GM12878 (cell line): ENCODE measurements around the gene LEKR1. TPM values are rescaled to one million over a fixed set of nuclear protein-coding genes. Genes with fewer than 3 reads are reported as not detected.

Experiments used
- ATAC-seq: fragments of 200-7000 bp; cut with Tn5 transposase; 3 replicates; pipeline ENCODE4 v1.9.1; 2020; ENCODE audit warnings: mild to moderate bottlenecking, moderate library complexity
- BruUV-seq: library from RNA; stranded (reverse); fragments of 400-500 nt; replicated peaks from 2 replicates; lab custom pipeline; 2021; lab: Mats Ljungman, UMichigan
- CTCF ChIA-PET: fragments of 300-600 bp; sonication (Branson Sonifier 250); formaldehyde crosslinking; extraction: SDS; loops from one replicate; lab custom pipeline; 2021; ENCODE audit warnings: inconsistent platforms; lab: Yijun Ruan, JAX
- POLR2A ChIA-PET: fragments of 350-600 bp; formaldehyde crosslinking; extraction: SDS; loops from one replicate; lab custom pipeline; 2021; ENCODE audit warnings: inconsistent platforms; lab: Charles Lee
- RAD21 ChIA-PET: fragments of 300-600 bp; sonication (Branson Sonifier 250); formaldehyde crosslinking; loops from one replicate; lab custom pipeline; 2023; ENCODE audit warnings: antibody characterized with exemption; ENCODE audit not compliant: unreplicated experiment; lab: Charles Lee
- SMC1A ChIA-PET: fragments of 300-600 bp; sonication (Branson Sonifier 250); formaldehyde crosslinking; loops from one replicate; lab custom pipeline; 2023; ENCODE audit not compliant: unreplicated experiment, uncharacterized antibody; lab: Charles Lee
- DNase-seq: peaks from one replicate; pipeline ENCODE4 v3.0.0-alpha.2; 2011; ENCODE audit warnings: low read depth, low spot score
- FAIRE-seq: peaks from 3 replicates; lab custom pipeline; 2011; peaks lifted over from hg19 to GRCh38; lab: Jason Lieb, UNC
- H2AFZ ChIP-seq: 2 replicates; pipeline ENCODE4 v1.6.0; 2011; ENCODE audit warnings: low read depth, low read length, control low read depth; ENCODE audit not compliant: control insufficient read depth
- H3K27ac ChIP-seq: 2 replicates; pipeline ENCODE4 v1.5.1; 2011; ENCODE audit warnings: control low read depth; ENCODE audit not compliant: control insufficient read depth, insufficient read depth
- H3K27me3 ChIP-seq, 2 experiments: replicated peaks in 1 of 2; 2 replicates each; pipeline versions ENCODE4 v1.6.0 to v1.6.1; 2011; ENCODE audit warnings: low read length in 1 of 2; ENCODE audit not compliant: control insufficient read depth in 2 of 2, insufficient read depth in 2 of 2
- H3K36me3 ChIP-seq, 2 experiments: 2 replicates each; pipeline ENCODE4 v1.5.1; 2011; ENCODE audit warnings: low read length in 1 of 2; ENCODE audit not compliant: control insufficient read depth in 2 of 2, insufficient read depth in 2 of 2
- H3K4me1 ChIP-seq: 2 replicates; pipeline ENCODE4 v1.6.1; 2011; ENCODE audit warnings: mild to moderate bottlenecking, low read length, moderate library complexity, mixed read lengths; ENCODE audit not compliant: control insufficient read depth, insufficient read depth
- H3K4me2 ChIP-seq: 2 replicates; pipeline ENCODE4 v1.6.0; 2011; ENCODE audit warnings: control low read depth; ENCODE audit not compliant: control insufficient read depth, insufficient read depth
- H3K4me3 ChIP-seq: fragments of 200-600 bp; sonication (generic); 2 replicates; pipeline ENCODE4 v1.5.1; 2016
- H3K79me2 ChIP-seq: 2 replicates; pipeline ENCODE4 v1.6.0; 2011; ENCODE audit warnings: low read length; ENCODE audit not compliant: control insufficient read depth, insufficient read depth
- H3K9ac ChIP-seq: 2 replicates; pipeline ENCODE4 v1.8.0; 2011; ENCODE audit warnings: low read length, control low read depth, mixed read lengths; ENCODE audit not compliant: control insufficient read depth, insufficient read depth
- H3K9me3 ChIP-seq: replicated peaks from 3 replicates; pipeline ENCODE4 v1.5.1; 2011; ENCODE audit warnings: mild to moderate bottlenecking, low read length; ENCODE audit not compliant: control insufficient read depth, insufficient read depth
- H4K20me1 ChIP-seq: 2 replicates; pipeline ENCODE4 v1.6.0; 2011; ENCODE audit not compliant: control insufficient read depth, insufficient read depth
- ASH2L ChIP-seq: fragments of 300-600, 200-600 bp; sonication (generic); IDR thresholded peaks from 2 replicates; pipeline ENCODE4 v1.6.1; 2017; ENCODE audit warnings: low read depth, mild to moderate bottlenecking, borderline replicate concordance
- EED ChIP-seq: sonication (generic); IDR thresholded peaks from 2 replicates; pipeline ENCODE4 v1.6.1; 2016; ENCODE audit warnings: antibody characterized with exemption, low read depth
- NBN ChIP-seq: fragments of 450-650 bp; IDR thresholded peaks from 2 replicates; pipeline ENCODE4 v1.6.1; 2016
- NFYB ChIP-seq: IDR thresholded peaks from 2 replicates; pipeline ENCODE4 v1.6.1; 2011; ENCODE audit warnings: low read depth, mild to moderate bottlenecking, low read length, improper control_type of control experiment, moderate library complexity; ENCODE audit not compliant: insufficient read depth
- PAX5 ChIP-seq: IDR thresholded peaks from 2 replicates; pipeline ENCODE4 v1.6.1; 2011; ENCODE audit warnings: low read depth, low read length, borderline replicate concordance
- PML ChIP-seq: IDR thresholded peaks from 2 replicates; pipeline ENCODE4 v1.6.1; 2012; ENCODE audit warnings: low read length, inconsistent platforms
- RAD21 ChIP-seq: IDR thresholded peaks from 2 replicates; pipeline ENCODE4 v1.6.1; 2011; ENCODE audit warnings: mild to moderate bottlenecking, low read depth, low read length, moderate library complexity; ENCODE audit not compliant: insufficient read depth
- RELA ChIP-seq: fragments of 450-650 bp; IDR thresholded peaks from 2 replicates; pipeline ENCODE4 v1.8.0; 2014; ENCODE audit warnings: borderline replicate concordance; ENCODE audit not compliant: partially characterized antibody
- SMARCA5 ChIP-seq: fragments of 450-650 bp; IDR thresholded peaks from 2 replicates; pipeline ENCODE4 v1.6.1; 2017; ENCODE audit warnings: mild to moderate bottlenecking
- TARDBP ChIP-seq: IDR thresholded peaks from 2 replicates; pipeline ENCODE4 v1.6.1; 2016; ENCODE audit warnings: borderline replicate concordance
- TCF7 ChIP-seq: IDR thresholded peaks from 2 replicates; pipeline ENCODE4 v1.6.1; 2014; ENCODE audit warnings: antibody characterized with exemption, borderline replicate concordance
- ZNF207 ChIP-seq: fragments of 450-650 bp; IDR thresholded peaks from 2 replicates; pipeline ENCODE4 v1.6.1; 2014; ENCODE audit warnings: antibody characterized with exemption, mild to moderate bottlenecking, borderline replicate concordance
- WGBS: methylation state at CpG from one replicate; pipeline ENCODE4 v1.1.6; 2016; ENCODE audit warnings: low lambda C conversion rate; ENCODE audit not compliant: insufficient replicate concordance, insufficient coverage; ENCODE audit errors: missing lambda C conversion rate; 5-methylcytosine and 5-hydroxymethylcytosine counted together
- in situ Hi-C: fragments of 300-500 bp; cut with MboI; formaldehyde crosslinking; loops from 9 replicates; pipeline ENCODE4 v1.14.3; 2018; ENCODE audit warnings: mixed read lengths
- intact Hi-C: fragments of 100-400 bp; cut with micrococcal nuclease; formaldehyde crosslinking; loops from one replicate; pipeline ENCODE4 v1.14.2; 2022; ENCODE audit not compliant: unreplicated experiment
- polyA plus RNA-seq, 11 experiments: library from polyadenylated mRNA; depleted of rRNA in 4 of 11; unstranded in 6 of 11; stranded (reverse) in 5 of 11; fragments of >200 nt; fragmentation: Nextera tagmentation in 4 of 11; fragmentation: Illumina TruSeq in 1 of 11; extraction: Ambion mirVana in 4 of 11; extraction: Trizol in 1 of 11; gene quantifications; 1 replicate in 1 of 11; 2 replicates in 10 of 11; pipeline versions ENCODE4 v1.2.1 to v1.2.3, GENCODE V29; 2011 to 2016; ENCODE audit warnings: inconsistent platforms in 2 of 11, missing spikeins in 2 of 11, low read depth in 1 of 11
- total RNA-seq, 4 experiments: library from RNA; depleted of rRNA in 3 of 4; stranded (reverse); fragments of >200 nt in 3 of 4; fragmentation: Illumina TruSeq in 1 of 4; extraction: Trizol in 1 of 4; gene quantifications; 2 replicates each; pipeline versions ENCODE4 v1.2.1 to v1.2.3, GENCODE V29; 2013 to 2021
- TF ChIP-seq, protein P1 (sequence below): IDR thresholded peaks from 2 replicates; pipeline ENCODE4 v1.6.1; 2012; ENCODE audit warnings: low read length, inconsistent platforms
- TF ChIP-seq, protein P2 (sequence below): fragments of 450-650 bp; IDR thresholded peaks from 2 replicates; pipeline ENCODE4 v1.6.1; 2017; ENCODE audit warnings: borderline replicate concordance
- TF ChIP-seq, protein P3 (sequence below): fragments of 450-650 bp; IDR thresholded peaks from 2 replicates; pipeline ENCODE4 v1.6.1; 2017; ENCODE audit warnings: mild to moderate bottlenecking, low read depth, inconsistent platforms; ENCODE audit not compliant: poor library complexity, severe bottlenecking
- TF ChIP-seq, protein P4 (sequence below): fragments of 450-650 bp; IDR thresholded peaks from 2 replicates; pipeline ENCODE4 v1.6.1; 2016; ENCODE audit warnings: mild to moderate bottlenecking

Gene LEKR1
- total and polyA plus RNA-seq, 10 of the 15 experiments (the other 5 are each of a cell fraction or from before 2014, with no cell fraction given), result 0.48 to 3.2 (median 1.3) TPM

DNA sequence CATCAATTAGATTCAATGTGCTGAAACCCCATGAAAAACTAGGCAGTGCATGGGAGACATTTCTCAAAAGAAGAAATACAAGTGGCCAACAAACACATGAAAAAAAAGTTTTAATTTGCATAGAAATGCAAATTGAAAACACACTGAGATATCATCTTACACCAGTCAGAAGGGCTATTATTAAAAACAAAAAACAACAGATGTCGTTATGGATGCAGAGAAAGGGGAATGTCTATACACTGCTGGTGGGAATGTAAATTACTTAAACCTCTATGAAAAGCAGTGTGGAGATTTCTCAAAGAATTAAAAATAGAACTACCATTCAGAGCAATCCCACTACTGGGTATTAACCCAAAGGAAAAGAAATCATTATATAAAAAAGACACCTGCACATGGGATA is 235.1 kb downstream of the LEKR1 start:
- no peak overlapping the region for H3K4me3 ChIP-seq
- no peaks in the 10 kb centered on the region for H4K20me1 ChIP-seq
- ChIA-PET SMC1A (no interaction called here), RAD21 (no interaction called here), POLR2A (no interaction called here), CTCF (no interaction called here)
- FAIRE-seq, result no peak
- no peak overlapping the region for H2AFZ ChIP-seq
- intact Hi-C loops (no loop called here), in situ Hi-C loops (no loop called here)
- TF ChIP-seq RELA (no peak), SMARCA5 (no peak), TARDBP (no peak), NFYB (no peak), ASH2L (no peak), TCF7 (no peak), PAX5 (no peak), ZNF207 (no peak), EED (no peak), NBN (no peak), PML (no peak), RAD21 (no peak)
- TF ChIP-seq, protein P1, sequence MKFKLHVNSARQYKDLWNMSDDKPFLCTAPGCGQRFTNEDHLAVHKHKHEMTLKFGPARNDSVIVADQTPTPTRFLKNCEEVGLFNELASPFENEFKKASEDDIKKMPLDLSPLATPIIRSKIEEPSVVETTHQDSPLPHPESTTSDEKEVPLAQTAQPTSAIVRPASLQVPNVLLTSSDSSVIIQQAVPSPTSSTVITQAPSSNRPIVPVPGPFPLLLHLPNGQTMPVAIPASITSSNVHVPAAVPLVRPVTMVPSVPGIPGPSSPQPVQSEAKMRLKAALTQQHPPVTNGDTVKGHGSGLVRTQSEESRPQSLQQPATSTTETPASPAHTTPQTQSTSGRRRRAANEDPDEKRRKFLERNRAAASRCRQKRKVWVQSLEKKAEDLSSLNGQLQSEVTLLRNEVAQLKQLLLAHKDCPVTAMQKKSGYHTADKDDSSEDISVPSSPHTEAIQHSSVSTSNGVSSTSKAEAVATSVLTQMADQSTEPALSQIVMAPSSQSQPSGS, result no peak
- TF ChIP-seq, protein P2, sequence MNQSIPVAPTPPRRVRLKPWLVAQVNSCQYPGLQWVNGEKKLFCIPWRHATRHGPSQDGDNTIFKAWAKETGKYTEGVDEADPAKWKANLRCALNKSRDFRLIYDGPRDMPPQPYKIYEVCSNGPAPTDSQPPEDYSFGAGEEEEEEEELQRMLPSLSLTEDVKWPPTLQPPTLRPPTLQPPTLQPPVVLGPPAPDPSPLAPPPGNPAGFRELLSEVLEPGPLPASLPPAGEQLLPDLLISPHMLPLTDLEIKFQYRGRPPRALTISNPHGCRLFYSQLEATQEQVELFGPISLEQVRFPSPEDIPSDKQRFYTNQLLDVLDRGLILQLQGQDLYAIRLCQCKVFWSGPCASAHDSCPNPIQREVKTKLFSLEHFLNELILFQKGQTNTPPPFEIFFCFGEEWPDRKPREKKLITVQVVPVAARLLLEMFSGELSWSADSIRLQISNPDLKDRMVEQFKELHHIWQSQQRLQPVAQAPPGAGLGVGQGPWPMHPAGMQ, result no peak
- TF ChIP-seq, protein P3, sequence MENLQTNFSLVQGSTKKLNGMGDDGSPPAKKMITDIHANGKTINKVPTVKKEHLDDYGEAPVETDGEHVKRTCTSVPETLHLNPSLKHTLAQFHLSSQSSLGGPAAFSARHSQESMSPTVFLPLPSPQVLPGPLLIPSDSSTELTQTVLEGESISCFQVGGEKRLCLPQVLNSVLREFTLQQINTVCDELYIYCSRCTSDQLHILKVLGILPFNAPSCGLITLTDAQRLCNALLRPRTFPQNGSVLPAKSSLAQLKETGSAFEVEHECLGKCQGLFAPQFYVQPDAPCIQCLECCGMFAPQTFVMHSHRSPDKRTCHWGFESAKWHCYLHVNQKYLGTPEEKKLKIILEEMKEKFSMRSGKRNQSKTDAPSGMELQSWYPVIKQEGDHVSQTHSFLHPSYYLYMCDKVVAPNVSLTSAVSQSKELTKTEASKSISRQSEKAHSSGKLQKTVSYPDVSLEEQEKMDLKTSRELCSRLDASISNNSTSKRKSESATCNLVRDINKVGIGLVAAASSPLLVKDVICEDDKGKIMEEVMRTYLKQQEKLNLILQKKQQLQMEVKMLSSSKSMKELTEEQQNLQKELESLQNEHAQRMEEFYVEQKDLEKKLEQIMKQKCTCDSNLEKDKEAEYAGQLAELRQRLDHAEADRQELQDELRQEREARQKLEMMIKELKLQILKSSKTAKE, result no peak
- TF ChIP-seq, protein P4, sequence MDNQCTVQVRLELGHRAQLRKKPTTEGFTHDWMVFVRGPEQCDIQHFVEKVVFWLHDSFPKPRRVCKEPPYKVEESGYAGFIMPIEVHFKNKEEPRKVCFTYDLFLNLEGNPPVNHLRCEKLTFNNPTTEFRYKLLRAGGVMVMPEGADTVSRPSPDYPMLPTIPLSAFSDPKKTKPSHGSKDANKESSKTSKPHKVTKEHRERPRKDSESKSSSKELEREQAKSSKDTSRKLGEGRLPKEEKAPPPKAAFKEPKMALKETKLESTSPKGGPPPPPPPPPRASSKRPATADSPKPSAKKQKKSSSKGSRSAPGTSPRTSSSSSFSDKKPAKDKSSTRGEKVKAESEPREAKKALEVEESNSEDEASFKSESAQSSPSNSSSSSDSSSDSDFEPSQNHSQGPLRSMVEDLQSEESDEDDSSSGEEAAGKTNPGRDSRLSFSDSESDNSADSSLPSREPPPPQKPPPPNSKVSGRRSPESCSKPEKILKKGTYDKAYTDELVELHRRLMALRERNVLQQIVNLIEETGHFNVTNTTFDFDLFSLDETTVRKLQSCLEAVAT, result no peak
- peaks cover 35% of the 10 kb centered on the region for H3K4me1 ChIP-seq
- no peak for ATAC-seq
- H3K27me3 ChIP-seq, result no peaks in the 10 kb centered on the region
- H3K27ac ChIP-seq, result no peak overlapping the region
- H3K4me2 ChIP-seq, result no peak overlapping the region
- no peaks in the 10 kb centered on the region for H3K79me2 ChIP-seq
- 0% methylated on average over 1 of the region's 1 CpG for WGBS
- no peaks in the 10 kb centered on the region for H3K9me3 ChIP-seq
- DNase-seq, result no peak
- no TSS peak for BruUV-seq
- no peaks in the 10 kb centered on the region for H3K36me3 ChIP-seq
- H3K9ac ChIP-seq, result no peak overlapping the region
